Fibroblast of skin of right biceps (primary cell): ENCODE data around the gene PRPS2.

ENCODE experiments used
- DNase-seq: peaks from one replicate; pipeline ENCODE4 v3.0.0-alpha.2; 2013

PRPS2 gene

GRCh38 chrX:12817528-12817927, 26.3 kb downstream of the PRPS2 start:
- no peak for DNase-seq

- DNase-seq: no peak
Observed at GRCh38 chrX:12819222-12819621, 28.0 kb downstream of the PRPS2 start.

GRCh38 chrX:12820737-12821136, 29.5 kb downstream of the PRPS2 start:
- DNase-seq: no peak

GRCh38 chrX:12824944-12825343, 33.7 kb downstream of the PRPS2 start:
- DNase-seq: no peak

- peak; percentile 49 for DNase-seq
Observed at GRCh38 chrX:12825801-12826200, 34.6 kb downstream of the PRPS2 start.

- no peak for DNase-seq
Observed at GRCh38 chrX:12843061-12843667, 52.0 kb downstream of the PRPS2 start.

GRCh38 chrX:12843668-12844279, 52.6 kb downstream of the PRPS2 start:
- no peak for DNase-seq

- DNase-seq: no peak
Observed at GRCh38 chrX:12844319-12844718, 53.1 kb downstream of the PRPS2 start.

GRCh38 chrX:12865359-12865758, 74.1 kb downstream of the PRPS2 start:
- no peak for DNase-seq

- no peak for DNase-seq
Observed at GRCh38 chrX:12866451-12867377, 75.5 kb downstream of the PRPS2 start, which contains the start of gene TLR7. TSS of gene TLR7 (plus strand) at chrX:12867072. CDS start at chrX:12867579, 507 bp downstream.

GRCh38 chrX:12867685-12868084, 76.5 kb downstream of the PRPS2 start:
- no peak for DNase-seq

GRCh38 chrX:12868747-12869146, 77.5 kb downstream of the PRPS2 start:
- DNase-seq: no peak

- DNase-seq: no peak
Observed at GRCh38 chrX:12871257-12871656, 80.0 kb downstream of the PRPS2 start.

GRCh38 chrX:12872741-12873140, 81.5 kb downstream of the PRPS2 start:
- DNase-seq: no peak
